Measurements from ENCODE around the gene NPSR1.
A peak's percentile ranks its signal among the peaks of the same experiment; 100 is the strongest.
"Not testable (repeated sequence)": the region's sequence is repeated elsewhere in the genome, so short reads cannot be mapped to it uniquely, and the experiment has no call there.

The NPSR1 gene

GRCh38 chr7:34759477-34760125, 101.6 kb downstream of the NPSR1 start:
- peak; percentile 96 for FAIRE-seq

GRCh38 chr7:34760271-34760670, 102.3 kb downstream of the NPSR1 start:
- FAIRE-seq = no peak

- no peak for FAIRE-seq
These were observed 103.2 kb downstream of the NPSR1 start for GRCh38 chr7:34761206-34761605.

- FAIRE-seq = no peak
These were observed 103.6 kb downstream of the NPSR1 start for GRCh38 chr7:34761627-34762026.

DNA sequence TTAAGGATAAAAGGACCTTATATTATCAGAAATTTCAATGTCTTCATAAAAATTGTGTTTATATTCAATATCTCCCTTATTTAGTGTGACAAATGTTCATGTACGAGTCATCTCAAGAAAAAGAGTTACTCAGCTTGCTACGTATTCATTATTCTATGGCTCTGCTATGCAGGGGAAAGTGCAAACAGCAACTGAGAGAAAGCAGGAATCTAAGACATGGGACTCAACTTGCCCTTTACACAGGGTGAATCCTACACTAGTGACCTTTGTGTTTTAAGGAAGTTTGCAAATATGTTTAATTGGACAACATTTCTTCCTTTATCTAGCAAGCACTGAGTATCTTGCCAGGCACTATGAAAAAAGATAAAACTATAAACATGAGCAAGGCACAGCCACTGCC, 104.7 kb downstream of the NPSR1 start:
- FAIRE-seq = no peak

DNA sequence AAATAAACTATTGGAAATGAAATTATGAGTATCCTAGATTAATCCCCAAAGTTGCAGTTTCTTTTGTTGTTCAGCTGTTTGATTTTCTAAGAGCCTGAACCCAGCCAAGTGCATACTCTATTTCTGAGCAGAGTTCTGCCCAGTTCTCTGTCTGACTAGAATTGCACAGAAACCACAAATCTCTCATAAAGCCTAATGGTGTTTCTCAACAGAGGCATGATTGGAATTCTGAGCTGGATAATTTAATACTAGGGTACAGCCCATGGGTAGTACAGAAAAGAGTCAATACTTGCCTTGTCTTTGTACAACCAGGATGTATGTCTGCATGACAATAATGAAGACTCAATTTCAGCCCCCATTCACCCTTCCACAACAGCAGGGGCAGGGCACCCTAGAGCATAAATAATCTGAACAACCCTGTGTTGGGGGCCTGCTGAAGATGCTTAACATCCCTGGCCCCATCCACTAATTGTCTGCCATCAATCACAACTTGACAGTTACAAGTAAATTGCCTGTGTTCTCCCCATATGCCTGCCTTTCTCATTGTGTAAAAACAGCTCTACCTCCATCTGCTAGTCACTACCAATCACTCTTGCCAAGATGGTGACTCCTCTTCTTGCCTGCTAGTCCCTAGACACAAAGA, 114.4 kb downstream of the NPSR1 start:
- FAIRE-seq = no peak

DNA sequence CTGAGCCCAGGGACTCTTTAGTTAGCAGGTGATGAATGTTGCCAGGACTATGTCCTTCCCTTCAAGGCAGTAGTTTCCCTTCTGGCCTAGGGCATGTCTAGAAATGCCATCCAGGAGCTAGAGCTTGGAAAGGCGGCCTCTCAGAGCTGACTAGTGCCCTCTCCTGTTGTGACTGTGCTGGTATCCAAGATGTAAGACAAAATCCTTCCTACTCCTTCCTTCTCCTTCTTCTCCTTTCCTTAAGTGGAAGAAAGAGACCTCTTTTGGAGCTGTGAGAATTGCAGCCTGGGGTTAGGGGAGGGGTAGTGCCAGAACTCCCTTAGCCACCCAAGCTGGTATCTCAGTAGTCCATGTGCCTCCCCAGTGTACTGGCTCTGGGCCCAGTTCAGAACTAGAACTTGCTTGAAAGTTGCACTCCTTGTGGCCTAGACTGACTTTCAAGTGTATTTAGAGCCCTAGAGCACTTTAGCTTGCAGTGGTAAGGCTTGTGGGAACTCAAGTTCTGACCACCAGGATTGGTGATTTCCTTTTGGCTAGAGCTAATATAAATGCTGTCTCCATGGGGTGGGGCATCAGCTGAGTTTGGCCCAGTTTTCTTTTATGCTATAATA, 118.8 kb downstream of the NPSR1 start:
- FAIRE-seq = no peak

GRCh38 chr7:34780546-34780945, 122.5 kb downstream of the NPSR1 start:
- no peak for FAIRE-seq

- no peak for FAIRE-seq
These were observed 129.6 kb downstream of the NPSR1 start for GRCh38 chr7:34787586-34787985.

DNA sequence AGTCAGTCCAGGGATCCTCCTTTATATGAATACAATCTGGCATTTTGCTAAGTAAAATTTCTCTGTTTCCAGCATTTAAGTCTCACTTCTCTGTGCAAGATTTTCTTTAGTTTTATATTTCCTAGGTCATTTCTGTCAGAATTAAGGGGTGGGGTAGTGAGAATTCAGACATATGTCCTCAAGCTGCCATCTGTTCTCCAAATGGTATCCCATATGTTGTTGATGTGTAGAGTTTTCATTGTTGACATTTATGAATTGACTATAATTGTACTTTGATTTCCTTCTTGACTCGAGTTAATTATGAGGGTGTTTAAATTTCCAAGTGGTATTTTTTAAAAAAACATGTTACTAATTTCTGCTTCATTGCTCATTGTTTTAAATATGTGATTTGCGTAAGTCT, 148.8 kb downstream of the NPSR1 start:
- no peak for FAIRE-seq

GRCh38 chr7:34807548-34808340, 149.7 kb downstream of the NPSR1 start:
- no peak for FAIRE-seq

- not testable (repeated sequence) for FAIRE-seq
These were observed 156.3 kb downstream of the NPSR1 start for GRCh38 chr7:34814203-34814842.

DNA sequence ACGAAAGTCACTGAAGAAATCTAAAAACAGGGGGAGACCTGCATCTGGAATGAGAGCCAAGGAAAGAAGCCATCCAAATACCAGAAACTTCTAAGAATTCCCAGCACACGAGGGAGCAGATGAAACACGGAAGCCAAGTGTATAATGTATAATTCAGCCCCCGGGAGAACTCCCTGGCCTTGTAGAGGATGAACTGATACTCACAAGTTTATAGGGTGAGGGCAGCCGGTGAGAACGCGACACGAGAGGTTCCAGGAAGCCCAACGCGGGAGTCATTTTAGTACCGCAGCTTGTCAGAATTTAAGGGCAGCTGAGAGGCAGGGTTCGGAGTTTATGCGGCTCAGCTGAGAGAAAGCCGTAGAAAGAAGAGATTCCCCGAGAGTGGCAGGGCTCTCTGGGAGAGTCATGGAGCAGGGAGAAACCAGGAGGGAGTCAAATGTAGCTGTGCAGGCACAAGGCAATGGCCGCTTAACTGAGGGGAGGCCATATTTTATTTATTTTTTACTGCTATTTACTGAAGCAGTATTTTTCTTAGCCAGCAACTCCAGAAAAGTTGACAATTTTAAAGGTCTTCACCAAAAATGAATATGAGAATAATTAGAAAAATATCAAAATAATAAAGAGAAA, 164.0 kb downstream of the NPSR1 start:
- FAIRE-seq = no peak

DNA sequence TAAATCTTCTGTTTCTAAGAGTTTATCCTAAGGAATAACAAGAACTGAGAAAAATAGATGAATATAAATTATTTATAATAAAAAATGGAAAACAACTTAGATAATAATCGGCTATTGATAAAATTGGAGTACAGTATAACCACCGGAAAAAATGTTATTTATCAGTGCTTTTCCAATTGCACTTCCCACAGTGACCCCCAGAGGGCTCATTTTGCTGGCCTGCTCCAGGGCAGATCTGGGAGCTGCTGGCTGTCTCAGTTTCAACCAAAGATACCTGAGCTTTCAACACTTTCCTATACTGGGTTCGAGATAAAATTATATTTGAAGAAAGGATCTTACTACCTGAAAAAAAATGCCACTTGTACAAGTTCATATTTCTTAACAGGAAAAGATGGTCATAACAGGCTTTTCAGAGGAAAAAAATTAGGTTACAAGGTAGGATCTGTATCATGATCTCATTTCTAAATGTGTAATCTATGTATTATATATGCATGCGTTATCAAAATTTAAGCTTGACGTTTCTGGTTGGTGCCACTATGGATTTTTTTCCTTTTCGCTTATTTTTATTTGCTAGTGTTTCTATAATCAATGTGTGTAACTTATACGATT, 165.7 kb downstream of the NPSR1 start:
- FAIRE-seq = peak; percentile 91

- no peak for FAIRE-seq
These were observed 167.2 kb downstream of the NPSR1 start for GRCh38 chr7:34825221-34825620.

- FAIRE-seq = no peak
These were observed 172.4 kb downstream of the NPSR1 start for GRCh38 chr7:34830390-34830789.

DNA sequence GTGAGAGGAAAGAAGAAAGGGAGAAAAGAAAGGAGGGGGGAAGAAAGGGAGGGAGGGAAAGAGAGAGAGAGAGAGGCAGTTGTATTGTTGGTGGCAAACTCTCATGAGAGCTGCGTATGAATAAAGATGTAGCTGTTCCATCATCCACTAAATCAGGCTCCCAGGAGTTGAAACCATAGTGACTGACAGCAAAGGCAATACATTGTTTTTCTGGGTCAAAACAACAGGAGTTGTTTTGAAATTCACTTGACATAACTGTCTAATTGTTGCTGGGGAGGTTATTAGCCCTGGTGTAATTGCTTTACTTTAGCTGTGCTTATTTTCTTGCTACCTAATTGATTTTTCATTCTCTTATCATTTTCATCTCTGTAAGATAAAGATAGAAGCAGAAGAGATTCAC, 173.4 kb downstream of the NPSR1 start:
- no peak for FAIRE-seq

DNA sequence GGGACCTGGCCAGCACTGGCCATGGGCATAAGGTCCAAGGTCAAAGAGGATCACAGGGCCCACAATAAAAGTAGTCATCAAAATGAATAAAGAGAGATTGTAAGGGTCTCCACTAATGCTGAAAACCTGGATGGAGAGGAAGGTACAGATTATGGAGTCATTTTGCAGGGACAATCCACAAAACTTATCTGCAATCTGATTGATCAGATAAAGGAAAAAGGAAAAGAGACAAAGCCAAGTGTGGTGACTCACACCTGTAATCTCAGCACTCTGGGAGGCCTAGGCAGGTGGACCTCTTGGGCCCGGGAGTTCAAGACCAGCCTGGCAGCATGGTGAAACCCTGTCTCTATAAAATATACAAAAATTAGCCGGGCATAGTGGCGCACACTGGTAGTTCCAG, 174.0 kb downstream of the NPSR1 start:
- FAIRE-seq = no peak

DNA sequence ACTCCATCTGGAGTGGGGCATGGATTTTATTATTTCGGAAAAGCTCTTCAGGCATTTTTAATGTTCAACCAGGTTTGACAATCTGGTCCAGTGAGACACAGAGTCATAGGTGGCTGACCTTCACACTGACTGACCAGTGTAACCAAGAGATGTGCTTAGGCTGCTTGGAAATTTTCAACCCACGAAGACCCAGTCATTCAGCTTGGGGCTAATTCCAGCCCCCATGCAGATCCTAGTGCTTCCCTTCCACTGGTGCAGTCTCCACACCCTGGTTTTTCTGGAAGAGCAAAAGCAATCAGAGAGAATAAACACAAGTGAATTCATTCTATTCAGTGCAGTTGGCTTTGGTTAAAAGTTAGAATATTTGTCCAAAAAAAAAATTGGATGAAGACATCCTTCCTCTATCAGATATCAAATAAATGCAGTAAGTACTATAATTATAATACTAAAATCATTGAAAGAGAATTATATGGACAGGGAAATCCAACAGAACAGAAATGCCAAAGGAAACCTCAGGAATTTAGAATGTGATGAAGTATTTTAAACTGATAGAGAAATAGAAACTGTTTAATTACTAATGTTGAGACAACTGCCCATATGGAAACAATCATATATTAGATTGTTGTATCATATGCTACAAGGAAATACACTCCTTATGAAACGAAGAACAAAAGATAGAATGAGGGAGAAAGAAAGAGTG, 178.0 kb downstream of the NPSR1 start:
- FAIRE-seq = no peak

DNA sequence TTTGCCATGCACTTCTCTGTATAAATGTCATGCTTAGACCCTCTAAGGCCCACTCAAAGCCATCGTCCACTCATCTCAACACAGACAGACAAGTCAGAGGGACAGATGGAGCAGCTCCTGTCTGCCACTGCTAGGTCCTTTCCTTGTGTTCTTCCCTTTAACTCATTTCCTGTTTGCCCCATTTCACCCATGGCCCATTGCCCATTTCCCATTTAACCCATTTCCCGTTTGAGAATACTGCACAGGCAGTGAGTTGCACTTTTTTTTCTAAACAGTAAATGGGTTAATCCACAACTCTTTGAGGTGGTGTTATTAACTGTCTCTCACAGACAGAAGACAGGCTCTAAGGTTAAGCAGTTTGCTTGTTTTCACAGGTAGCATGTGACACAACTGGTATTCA, 179.3 kb downstream of the NPSR1 start:
- FAIRE-seq = peak; percentile 53

GRCh38 chr7:34837801-34838201, 179.8 kb downstream of the NPSR1 start:
- FAIRE-seq = no peak

DNA sequence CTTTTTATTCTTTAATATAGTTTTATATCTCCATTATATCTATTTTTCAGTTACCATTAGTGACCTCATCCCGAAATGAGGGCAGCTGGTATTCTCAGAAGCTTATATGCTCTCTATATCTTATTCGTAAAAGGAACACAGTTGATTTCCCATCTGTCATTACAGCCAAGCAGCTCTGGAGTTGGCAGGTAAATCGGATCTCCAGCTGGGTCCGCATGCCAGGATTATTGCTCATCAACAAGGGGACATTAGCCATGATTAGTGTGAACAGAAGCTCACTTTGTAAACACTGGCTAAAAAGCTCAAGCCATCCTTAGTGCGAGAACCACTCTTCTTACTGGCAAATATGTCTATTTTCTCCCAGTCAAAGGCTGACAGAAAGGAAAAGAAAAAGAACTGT, 180.3 kb downstream of the NPSR1 start:
- peak; percentile 100 for FAIRE-seq

All from islet of Langerhans (tissue), 1 donor.